ENCODE results near the gene SLC2A10.

DNA sequence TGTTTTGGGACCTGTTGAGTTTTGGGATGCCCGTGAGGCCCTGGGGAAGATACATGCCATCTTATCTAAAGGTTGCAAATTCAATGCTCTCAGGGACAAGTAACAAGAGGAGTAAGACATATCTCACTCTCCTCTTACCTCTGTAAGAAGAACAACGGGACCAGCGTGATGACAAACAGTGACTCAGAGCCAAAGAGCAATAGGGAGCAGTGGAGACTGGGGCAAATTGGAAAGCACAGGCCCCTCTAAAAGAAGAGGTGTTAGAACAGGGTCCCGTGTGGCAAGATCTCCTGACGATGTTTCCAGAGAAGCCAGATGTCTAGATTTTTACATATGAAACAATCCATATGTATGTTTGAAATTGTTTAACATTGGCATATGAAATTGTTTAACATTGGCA is 31.8 kb upstream of the SLC2A10 start:
- TF ChIP-seq, protein P1, sequence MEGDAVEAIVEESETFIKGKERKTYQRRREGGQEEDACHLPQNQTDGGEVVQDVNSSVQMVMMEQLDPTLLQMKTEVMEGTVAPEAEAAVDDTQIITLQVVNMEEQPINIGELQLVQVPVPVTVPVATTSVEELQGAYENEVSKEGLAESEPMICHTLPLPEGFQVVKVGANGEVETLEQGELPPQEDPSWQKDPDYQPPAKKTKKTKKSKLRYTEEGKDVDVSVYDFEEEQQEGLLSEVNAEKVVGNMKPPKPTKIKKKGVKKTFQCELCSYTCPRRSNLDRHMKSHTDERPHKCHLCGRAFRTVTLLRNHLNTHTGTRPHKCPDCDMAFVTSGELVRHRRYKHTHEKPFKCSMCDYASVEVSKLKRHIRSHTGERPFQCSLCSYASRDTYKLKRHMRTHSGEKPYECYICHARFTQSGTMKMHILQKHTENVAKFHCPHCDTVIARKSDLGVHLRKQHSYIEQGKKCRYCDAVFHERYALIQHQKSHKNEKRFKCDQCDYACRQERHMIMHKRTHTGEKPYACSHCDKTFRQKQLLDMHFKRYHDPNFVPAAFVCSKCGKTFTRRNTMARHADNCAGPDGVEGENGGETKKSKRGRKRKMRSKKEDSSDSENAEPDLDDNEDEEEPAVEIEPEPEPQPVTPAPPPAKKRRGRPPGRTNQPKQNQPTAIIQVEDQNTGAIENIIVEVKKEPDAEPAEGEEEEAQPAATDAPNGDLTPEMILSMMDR (IDR thresholded peaks at IDR 0.05 in 2 of 3, conservative IDR thresholded peaks at IDR 0.05 in 1 of 3; ENCODE audit: borderline replicate concordance in 1 of 3, insufficient read depth in 1 of 3, low read depth in 2 of 3, low read length in 2 of 3), result no peak
- no peak for TF ChIP-seq RAD21 (IDR thresholded peaks at IDR 0.05; ENCODE audit: low read depth)
- TF ChIP-seq EGR1 (IDR thresholded peaks at IDR 0.05; ENCODE audit: low read depth), result no peak
- TF ChIP-seq, protein P2, sequence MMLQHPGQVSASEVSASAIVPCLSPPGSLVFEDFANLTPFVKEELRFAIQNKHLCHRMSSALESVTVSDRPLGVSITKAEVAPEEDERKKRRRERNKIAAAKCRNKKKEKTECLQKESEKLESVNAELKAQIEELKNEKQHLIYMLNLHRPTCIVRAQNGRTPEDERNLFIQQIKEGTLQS (IDR thresholded peaks at IDR 0.05), result no peak
- no peak for TF ChIP-seq CBX3 (IDR thresholded peaks at IDR 0.05; ENCODE audit: low read depth)
- TF ChIP-seq POLR2AphosphoS5 (IDR thresholded peaks at IDR 0.05; ENCODE audit: low read depth, low read length), result no peak
- no peak for TF ChIP-seq EZH2 (IDR thresholded peaks at IDR 0.05)
- no peak for TF ChIP-seq EZH2phosphoT487 (IDR thresholded peaks at IDR 0.05; ENCODE audit: borderline replicate concordance)
- TF ChIP-seq CEBPB (IDR thresholded peaks at IDR 0.05; ENCODE audit: low read depth), result no peak
- TF ChIP-seq, protein P3, sequence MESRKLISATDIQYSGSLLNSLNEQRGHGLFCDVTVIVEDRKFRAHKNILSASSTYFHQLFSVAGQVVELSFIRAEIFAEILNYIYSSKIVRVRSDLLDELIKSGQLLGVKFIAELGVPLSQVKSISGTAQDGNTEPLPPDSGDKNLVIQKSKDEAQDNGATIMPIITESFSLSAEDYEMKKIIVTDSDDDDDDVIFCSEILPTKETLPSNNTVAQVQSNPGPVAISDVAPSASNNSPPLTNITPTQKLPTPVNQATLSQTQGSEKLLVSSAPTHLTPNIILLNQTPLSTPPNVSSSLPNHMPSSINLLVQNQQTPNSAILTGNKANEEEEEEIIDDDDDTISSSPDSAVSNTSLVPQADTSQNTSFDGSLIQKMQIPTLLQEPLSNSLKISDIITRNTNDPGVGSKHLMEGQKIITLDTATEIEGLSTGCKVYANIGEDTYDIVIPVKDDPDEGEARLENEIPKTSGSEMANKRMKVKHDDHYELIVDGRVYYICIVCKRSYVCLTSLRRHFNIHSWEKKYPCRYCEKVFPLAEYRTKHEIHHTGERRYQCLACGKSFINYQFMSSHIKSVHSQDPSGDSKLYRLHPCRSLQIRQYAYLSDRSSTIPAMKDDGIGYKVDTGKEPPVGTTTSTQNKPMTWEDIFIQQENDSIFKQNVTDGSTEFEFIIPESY (IDR thresholded peaks at IDR 0.05; ENCODE audit: extremely low read depth, insufficient replicate concordance, low read length), result no peak
- TF ChIP-seq POLR2A (IDR thresholded peaks at IDR 0.05; ENCODE audit: borderline replicate concordance, extremely low read depth, insufficient read depth, insufficient read length), result no peak
- TF ChIP-seq, protein P4, sequence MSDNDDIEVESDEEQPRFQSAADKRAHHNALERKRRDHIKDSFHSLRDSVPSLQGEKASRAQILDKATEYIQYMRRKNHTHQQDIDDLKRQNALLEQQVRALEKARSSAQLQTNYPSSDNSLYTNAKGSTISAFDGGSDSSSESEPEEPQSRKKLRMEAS (IDR thresholded peaks at IDR 0.05), result no peak
- TF ChIP-seq JUND (IDR thresholded peaks at IDR 0.05), result no peak
- TF ChIP-seq, protein P5, sequence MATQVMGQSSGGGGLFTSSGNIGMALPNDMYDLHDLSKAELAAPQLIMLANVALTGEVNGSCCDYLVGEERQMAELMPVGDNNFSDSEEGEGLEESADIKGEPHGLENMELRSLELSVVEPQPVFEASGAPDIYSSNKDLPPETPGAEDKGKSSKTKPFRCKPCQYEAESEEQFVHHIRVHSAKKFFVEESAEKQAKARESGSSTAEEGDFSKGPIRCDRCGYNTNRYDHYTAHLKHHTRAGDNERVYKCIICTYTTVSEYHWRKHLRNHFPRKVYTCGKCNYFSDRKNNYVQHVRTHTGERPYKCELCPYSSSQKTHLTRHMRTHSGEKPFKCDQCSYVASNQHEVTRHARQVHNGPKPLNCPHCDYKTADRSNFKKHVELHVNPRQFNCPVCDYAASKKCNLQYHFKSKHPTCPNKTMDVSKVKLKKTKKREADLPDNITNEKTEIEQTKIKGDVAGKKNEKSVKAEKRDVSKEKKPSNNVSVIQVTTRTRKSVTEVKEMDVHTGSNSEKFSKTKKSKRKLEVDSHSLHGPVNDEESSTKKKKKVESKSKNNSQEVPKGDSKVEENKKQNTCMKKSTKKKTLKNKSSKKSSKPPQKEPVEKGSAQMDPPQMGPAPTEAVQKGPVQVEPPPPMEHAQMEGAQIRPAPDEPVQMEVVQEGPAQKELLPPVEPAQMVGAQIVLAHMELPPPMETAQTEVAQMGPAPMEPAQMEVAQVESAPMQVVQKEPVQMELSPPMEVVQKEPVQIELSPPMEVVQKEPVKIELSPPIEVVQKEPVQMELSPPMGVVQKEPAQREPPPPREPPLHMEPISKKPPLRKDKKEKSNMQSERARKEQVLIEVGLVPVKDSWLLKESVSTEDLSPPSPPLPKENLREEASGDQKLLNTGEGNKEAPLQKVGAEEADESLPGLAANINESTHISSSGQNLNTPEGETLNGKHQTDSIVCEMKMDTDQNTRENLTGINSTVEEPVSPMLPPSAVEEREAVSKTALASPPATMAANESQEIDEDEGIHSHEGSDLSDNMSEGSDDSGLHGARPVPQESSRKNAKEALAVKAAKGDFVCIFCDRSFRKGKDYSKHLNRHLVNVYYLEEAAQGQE (IDR thresholded peaks at IDR 0.05; ENCODE audit: low read depth), result no peak
